8988T (cell line): Measurements from ENCODE around the gene OR2G6.
"Not testable (repeated sequence)": the region's sequence is repeated elsewhere in the genome, so short reads cannot be mapped to it uniquely, and the experiment has no call there.

ENCODE experiments used
- DNase-seq: peaks from one replicate; pipeline ENCODE4 v3.0.0; 2011

Gene OR2G6

GRCh38 chr1:248507773-248508172 lies at the start of gene OR2G6:
TSS of gene OR2G6 (plus strand) at chr1:248508073. CDS start at chr1:248521647, 13,574 bp downstream.
- not testable (repeated sequence) for DNase-seq

DNA sequence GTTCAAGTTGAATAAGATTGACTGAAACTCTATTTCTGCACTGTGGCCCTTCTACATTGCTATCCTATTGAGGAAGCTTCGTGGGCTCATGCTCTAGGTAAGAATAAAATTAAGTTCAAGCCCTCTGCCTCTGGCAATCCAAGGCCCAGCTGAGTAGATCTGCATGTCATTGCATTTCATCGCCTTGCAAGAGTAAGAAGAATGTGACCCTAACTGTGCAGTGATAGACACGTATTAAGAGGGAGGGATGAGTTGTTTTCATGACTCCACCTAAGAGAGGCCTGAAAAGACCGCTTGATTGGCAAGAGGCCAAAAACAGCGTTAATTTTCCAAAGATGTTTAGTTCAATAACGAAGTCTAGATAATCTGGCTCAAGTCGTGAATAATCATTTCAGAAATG lies 48.8 kb upstream of the OR2G6 start:
- not testable (repeated sequence) for DNase-seq

DNA sequence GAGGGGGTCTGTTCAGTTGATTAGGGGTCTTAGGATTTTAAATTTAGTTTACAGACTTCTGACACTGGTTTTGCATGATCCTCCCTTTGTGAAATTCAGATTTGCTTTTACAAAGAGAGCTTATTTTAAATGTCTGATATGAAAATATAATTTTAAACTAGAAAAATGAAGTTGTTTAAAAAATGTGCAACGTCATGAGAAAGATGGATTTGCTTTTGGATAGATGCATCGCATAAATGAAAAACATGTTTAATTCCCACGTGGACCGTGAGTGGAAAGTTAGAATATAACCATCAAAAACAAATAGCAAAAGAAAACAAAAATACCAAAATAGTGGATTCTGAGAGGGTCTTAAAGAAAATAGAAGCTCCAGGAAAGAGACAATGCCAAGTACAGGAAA lies 36.7 kb upstream of the OR2G6 start:
- no peak for DNase-seq

DNA sequence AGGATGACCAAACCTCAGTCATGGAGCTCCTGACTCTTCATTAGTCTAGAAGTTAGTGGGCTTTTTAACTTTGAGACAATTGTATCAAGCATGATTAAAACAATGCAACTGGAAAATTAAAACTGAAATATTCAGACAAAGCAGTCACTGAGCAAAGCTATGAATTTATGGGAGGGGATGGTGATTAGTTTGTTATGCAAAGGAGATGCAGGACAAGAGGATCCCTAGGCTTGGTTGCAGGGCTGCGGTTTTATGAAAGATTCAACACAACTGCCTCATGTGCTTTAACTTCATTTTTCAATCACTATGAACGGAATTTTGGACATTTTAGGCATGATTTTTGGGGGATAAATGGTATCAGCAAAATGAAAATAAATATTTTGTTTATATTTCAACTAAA lies 35.8 kb upstream of the OR2G6 start:
- DNase-seq = not testable (repeated sequence)

DNA sequence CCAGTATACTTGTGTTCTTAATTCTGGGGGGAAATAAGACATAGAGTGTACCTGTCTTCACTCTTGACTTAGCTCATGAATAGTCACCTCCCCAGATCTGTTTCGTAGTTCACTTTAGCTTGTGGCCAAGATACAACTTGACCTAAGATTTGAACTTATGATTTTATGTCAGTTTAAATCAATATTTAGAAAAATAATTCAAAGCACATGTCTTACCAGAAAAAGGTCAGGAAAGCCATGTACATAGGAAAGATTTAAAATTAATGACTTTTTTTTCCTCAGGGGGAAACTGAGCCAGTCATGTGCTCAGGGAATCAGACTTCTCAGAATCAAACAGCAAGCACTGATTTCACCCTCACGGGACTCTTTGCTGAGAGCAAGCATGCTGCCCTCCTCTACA lies 34.8 kb upstream of the OR2G6 start, which contains the start of gene OR2T3:
Gene OR2T3, plus strand, starts transcription at position 301 of the 400 bp plus-strand sequence. Its CDS starts 0 bp downstream, at position 301.
- DNase-seq = not testable (repeated sequence)

DNA sequence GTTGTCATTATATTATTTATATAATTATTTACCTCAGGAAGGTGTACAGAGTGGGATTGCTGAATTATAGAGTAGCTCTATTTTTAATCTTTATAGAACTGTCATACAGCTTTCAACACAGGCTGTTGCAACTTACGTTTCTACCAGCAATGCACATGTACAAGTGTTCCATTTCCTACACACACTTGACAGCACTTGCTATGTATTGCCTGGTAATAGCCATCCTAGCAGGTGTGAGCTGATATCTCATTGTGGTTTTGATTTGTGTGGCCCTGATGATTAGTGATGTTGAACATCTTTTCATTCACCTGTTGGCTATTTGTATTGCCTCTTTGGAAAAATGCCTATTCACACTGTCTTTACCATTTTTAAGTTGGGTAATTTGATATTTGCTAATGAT lies 32.2 kb upstream of the OR2G6 start:
- not testable (repeated sequence) for DNase-seq

GRCh38 chr1:248481686-248482579 lies 25.9 kb upstream of the OR2G6 start:
- DNase-seq = not testable (repeated sequence)

DNA sequence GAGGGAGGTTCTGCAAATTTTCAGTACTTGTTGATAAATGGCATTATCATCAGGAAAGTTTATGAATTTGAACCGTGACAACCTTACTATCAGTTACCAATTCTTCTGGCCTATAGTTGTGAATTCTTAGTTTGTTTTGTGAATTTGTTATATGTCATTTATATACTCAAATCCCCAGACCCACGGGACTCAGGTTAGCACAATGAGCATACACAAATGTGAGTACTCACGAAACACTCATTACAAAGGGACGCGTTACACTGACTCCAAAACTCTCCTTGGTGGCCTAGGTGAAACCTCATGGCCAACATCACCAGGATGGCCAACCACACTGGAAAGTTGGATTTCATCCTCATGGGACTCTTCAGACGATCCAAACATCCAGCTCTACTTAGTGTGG lies 19.6 kb upstream of the OR2G6 start, which contains the start of gene OR2T5:
Gene OR2T5, plus strand, starts transcription at position 301 of the 400 bp plus-strand sequence. Its CDS starts 0 bp downstream, at position 301.
- DNase-seq = not testable (repeated sequence)

DNA sequence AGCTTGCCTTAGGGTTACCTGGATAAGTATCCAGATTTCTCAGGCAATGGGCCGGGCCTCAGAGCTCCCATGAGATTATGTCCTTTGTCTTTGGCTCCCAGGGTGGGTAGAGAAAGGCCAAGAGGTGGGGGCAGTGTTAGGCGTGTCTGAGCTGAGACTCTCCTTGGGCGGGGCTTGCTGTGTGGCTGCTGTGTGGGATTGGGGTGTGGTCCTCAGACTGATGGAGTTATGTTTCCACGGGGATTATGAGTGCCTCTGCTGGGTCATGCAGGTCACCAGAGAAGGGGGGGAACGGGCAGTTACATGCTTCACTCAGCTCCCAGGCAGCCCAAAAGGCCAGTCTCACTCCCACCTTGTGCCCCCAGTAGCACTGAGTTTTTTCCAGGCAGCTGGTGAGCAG lies 11.2 kb upstream of the OR2G6 start:
- not testable (repeated sequence) for DNase-seq

- not testable (repeated sequence) for DNase-seq
Observed at GRCh38 chr1:248500305-248501035, 7.4 kb upstream of the OR2G6 start.

GRCh38 chr1:248510217-248510616 lies 2.3 kb downstream of the OR2G6 start:
- DNase-seq = not testable (repeated sequence)

- no peak for DNase-seq
Observed at GRCh38 chr1:248521856-248522255, 14.0 kb downstream of the OR2G6 start.

DNA sequence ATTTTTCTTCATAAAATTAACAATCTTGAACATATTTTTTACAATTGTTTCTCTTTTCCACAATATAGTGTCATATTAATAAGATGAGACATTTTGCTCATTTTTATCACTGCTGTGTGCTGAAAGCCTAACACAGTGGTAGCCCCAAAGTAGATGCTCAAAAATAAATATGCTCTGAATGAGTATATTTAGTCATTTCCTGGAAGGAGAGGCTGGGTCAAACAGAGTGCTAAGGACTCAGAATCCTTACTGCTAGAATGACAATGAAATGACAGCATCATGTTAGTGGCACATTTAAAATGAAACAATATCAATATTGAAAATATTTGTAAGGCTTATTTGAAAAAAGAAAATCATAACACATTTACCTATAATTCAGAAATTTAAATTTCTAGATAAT lies 29.6 kb downstream of the OR2G6 start:
- not testable (repeated sequence) for DNase-seq

DNA sequence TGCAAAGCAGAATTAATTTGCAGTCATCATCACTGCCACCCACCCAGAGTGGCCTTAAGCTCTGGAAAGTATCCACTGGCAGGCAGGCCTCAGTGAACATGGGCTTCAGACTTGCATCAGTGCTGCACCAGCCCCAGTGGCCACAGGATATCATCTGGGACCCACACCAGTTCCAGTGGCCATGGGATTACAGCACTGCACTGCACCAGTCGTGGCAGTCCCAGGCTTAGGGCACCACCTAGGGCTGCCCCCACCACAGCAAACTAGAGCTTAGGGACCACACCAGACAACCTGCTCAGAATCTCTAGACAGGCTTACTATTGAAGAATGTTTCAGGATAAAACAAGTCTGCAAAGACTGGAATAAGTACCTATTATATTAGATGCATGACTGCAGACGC lies 39.5 kb downstream of the OR2G6 start:
- not testable (repeated sequence) for DNase-seq

DNA sequence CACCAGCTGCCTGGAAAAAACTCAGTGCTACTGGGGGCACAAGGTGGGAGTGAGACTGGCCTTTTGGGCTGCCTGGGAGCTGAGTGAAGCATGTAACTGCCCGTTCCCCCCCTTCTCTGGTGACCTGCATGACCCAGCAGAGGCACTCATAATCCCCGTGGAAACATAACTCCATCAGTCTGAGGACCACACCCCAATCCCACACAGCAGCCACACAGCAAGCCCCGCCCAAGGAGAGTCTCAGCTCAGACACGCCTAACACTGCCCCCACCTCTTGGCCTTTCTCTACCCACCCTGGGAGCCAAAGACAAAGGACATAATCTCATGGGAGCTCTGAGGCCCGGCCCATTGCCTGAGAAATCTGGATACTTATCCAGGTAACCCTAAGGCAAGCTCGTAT lies 43.2 kb downstream of the OR2G6 start:
- not testable (repeated sequence) for DNase-seq

DNA sequence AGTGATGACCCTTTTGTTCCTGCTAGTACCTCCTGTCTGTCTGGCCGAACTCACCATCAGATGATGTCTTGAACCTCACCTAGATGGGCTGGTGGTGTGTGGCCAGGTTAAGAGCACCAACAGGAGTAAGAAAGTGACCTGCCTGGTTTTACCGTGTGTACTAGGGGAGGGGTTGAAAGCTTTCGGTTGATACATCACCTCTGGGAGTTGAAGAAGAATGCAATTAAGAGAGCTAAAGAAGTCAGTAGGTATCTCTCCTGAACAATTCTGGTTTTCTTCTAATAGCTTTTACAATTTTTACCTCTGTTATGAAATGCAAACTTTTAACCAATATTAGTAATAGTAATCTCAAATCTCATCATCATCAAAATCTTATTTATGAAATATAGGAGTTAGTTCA lies 54.8 kb downstream of the OR2G6 start, which contains the start of gene OR2T29:
Gene OR2T29, minus strand, starts transcription at position 101 of the 400 bp plus-strand sequence. CDS start 3,281 bp downstream, outside the sequence.
- DNase-seq = not testable (repeated sequence)

GRCh38 chr1:248565530-248566373 lies 57.9 kb downstream of the OR2G6 start:
- not testable (repeated sequence) for DNase-seq

GRCh38 chr1:248569049-248569448 lies 61.2 kb downstream of the OR2G6 start:
- DNase-seq = not testable (repeated sequence)

- not testable (repeated sequence) for DNase-seq
Observed at GRCh38 chr1:248570811-248571210, 62.9 kb downstream of the OR2G6 start.

DNA sequence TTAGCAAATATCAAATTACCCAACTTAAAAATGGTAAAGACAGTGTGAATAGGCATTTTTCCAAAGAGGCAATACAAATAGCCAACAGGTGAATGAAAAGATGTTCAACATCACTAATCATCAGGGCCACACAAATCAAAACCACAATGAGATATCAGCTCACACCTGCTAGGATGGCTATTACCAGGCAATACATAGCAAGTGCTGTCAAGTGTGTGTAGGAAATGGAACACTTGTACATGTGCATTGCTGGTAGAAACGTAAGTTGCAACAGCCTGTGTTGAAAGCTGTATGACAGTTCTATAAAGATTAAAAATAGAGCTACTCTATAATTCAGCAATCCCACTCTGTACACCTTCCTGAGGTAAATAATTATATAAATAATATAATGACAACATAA lies 64.2 kb downstream of the OR2G6 start:
- DNase-seq = not testable (repeated sequence)

GRCh38 chr1:248573856-248574255 lies 66.0 kb downstream of the OR2G6 start:
- DNase-seq = not testable (repeated sequence)

GRCh38 chr1:248574657-248575056 lies 66.8 kb downstream of the OR2G6 start, which contains the start of gene OR2T34:
TSS of gene OR2T34 (minus strand) at chr1:248574757. CDS start at chr1:248574757, 0 bp downstream.
- not testable (repeated sequence) for DNase-seq
